Measurements from ENCODE around the gene SMG9. TPM values are rescaled to one million over a fixed set of nuclear protein-coding genes. Genes with fewer than 3 reads are reported as not detected.

The SMG9 gene
- total and polyA plus RNA-seq, 2 of the 4 experiments (the other 2 are of a cell fraction), result 4.8 to 24.3 TPM

GRCh38 chr19:43711751-43712355 lies 42.9 kb downstream of the SMG9 start:
- BruUV-seq (replicated peaks), result no TSS peak
- in situ Hi-C loops (cut with MboI; ENCODE audit: low sequenced_read_pairs) (no loop called here), intact Hi-C loops (cut with micrococcal nuclease) (no loop called here), dilution Hi-C loops (cut with HindIII; ENCODE audit: low sequenced_read_pairs, unreplicated experiment) (no loop called here)
- Histone ChIP-seq H3K36me3 (ENCODE audit: control insufficient read depth, insufficient read depth, low read length) (no peaks in the 10 kb centered on the region), H3K4me2 (ENCODE audit: low read depth, low read length) (no peak overlapping the region), H3K23ac (ENCODE audit: low read depth, low read length) (no peak overlapping the region), H2BK20ac (ENCODE audit: low read depth, low read length) (no peak overlapping the region), H3K4ac (ENCODE audit: low read depth, low read length) (no peak overlapping the region), H4K5ac (ENCODE audit: low read depth, low read length) (no peak overlapping the region), H2BK15ac (ENCODE audit: low read depth, low read length) (no peak overlapping the region), H3K27me3 (ENCODE audit: control insufficient read depth, insufficient read depth, low read length) (no peaks in the 10 kb centered on the region; the same call in 1 of the 2 replicates), H3K9ac (ENCODE audit: low read depth, low read length) (no peak overlapping the region), H3K56ac (ENCODE audit: extremely low read depth, insufficient read depth, low read length) (no peak overlapping the region), H4K91ac (ENCODE audit: insufficient read depth, low read depth, low read length) (no peak overlapping the region), H2AFZ (replicated peaks; ENCODE audit: low read length, poor library complexity) (no peak overlapping the region), H3K9me3 (ENCODE audit: control insufficient read depth, insufficient read depth, low read length) (peaks cover 9% of the 10 kb centered on the region), H4K8ac (ENCODE audit: low read depth in 2 of 2, low read length in 2 of 2) (no peak overlapping the region), H3K27ac (ENCODE audit: insufficient read depth, low read length) (no peak overlapping the region), H2BK5ac (ENCODE audit: low read depth, low read length, poor library complexity, severe bottlenecking) (no peak overlapping the region), H3K14ac (replicated peaks; ENCODE audit: low read depth, low read length) (no peak overlapping the region), H3K79me1 (ENCODE audit: low read depth in 1 of 2, low read length in 2 of 2) (no peaks in the 10 kb centered on the region), H4K20me1 (ENCODE audit: insufficient read depth, low read length) (no peaks in the 10 kb centered on the region), H2BK120ac (ENCODE audit: low read depth, low read length) (no peak overlapping the region), H3K4me3 (ENCODE audit: insufficient read depth, low read depth, low read length) (no peak overlapping the region), H3K4me1 (ENCODE audit: control insufficient read depth, insufficient read depth, low read length) (no peaks in the 10 kb centered on the region), H3K9me1 (ENCODE audit: insufficient read depth, low read length) (no peaks in the 10 kb centered on the region), H2AK5ac (ENCODE audit: low read depth, low read length) (no peak overlapping the region), H2AK9ac (replicated peaks; ENCODE audit: low read depth, low read length, poor library complexity) (no peak overlapping the region), H3K18ac (ENCODE audit: low read depth, low read length) (no peak overlapping the region)
- CTCF ChIA-PET, result no interaction called here
- POLR2A ChIA-PET (ENCODE audit: unreplicated experiment), result no interaction called here
- 83% methylated on average over 6 of the region's 12 CpGs; no CpG with 5 or more reads in 1 of the 2 experiments for WGBS, 2 experiments (ENCODE audit: extremely low coverage in 2 of 2, insufficient read length in 1 of 2)
- no peak for ATAC-seq (ENCODE audit: low read depth)
- no peak for DNase-seq
- TF ChIP-seq CEBPB (IDR thresholded peaks at IDR 0.05; ENCODE audit: low read depth, low read length) (no peak), RCOR1 (IDR thresholded peaks at IDR 0.05; ENCODE audit: insufficient replicate concordance, low read length) (no peak), ELK1 (IDR thresholded peaks at IDR 0.05; ENCODE audit: borderline replicate concordance, low read depth, low read length) (no peak), FOS (IDR thresholded peaks at IDR 0.05; ENCODE audit: low read depth, low read length) (no peak), MAFK (IDR thresholded peaks at IDR 0.05; ENCODE audit: low read depth, low read length) (no peak), SMC3 (IDR thresholded peaks at IDR 0.05; ENCODE audit: low read depth, low read length) (no peak), NFE2L2 (IDR thresholded peaks at IDR 0.05; ENCODE audit: low read depth, low read length) (no peak), POLR2A (IDR thresholded peaks at IDR 0.05; ENCODE audit: low read depth, low read length) (no peak), CHD1 (IDR thresholded peaks at IDR 0.05; ENCODE audit: low read depth, low read length) (no peak), RFX5 (IDR thresholded peaks at IDR 0.05; ENCODE audit: low read depth, low read length) (no peak), RAD21 (IDR thresholded peaks at IDR 0.05; ENCODE audit: low read length) (no peak), MAZ (IDR thresholded peaks at IDR 0.05; ENCODE audit: borderline replicate concordance, low read depth, low read length) (no peak)
